A549 treated with AZD2906 at 1 μM for 4 hours (cell line): ENCODE measurements around the gene FCER2. TPM values are rescaled to one million over a fixed set of nuclear protein-coding genes. Genes with fewer than 3 reads are reported as not detected.

ENCODE experiments used
- total RNA-seq: library from RNA; stranded (reverse); fragments of 200-300 nt; extraction: Qiagen RNA extraction; gene quantifications from 5 replicates; pipeline ENCODE4 v1.2.3, GENCODE V29; 2022

The FCER2 gene
- not detected in 5 replicates for total RNA-seq

GRCh38 chr19:7701654-7702457, at the start of gene FCER2:
Gene FCER2 (minus strand): TSS chr19:7702131. CDS start chr19:7699760, 2,371 bp downstream.

GRCh38 chr19:7746903-7747884, 45.3 kb upstream of the FCER2 start, which contains the start of gene CD209:
Gene CD209 (minus strand): TSS chr19:7747534. CDS start chr19:7747511, 23 bp downstream.

GRCh38 chr19:7732045-7732444, 30.1 kb upstream of the FCER2 start, which contains the start of gene CLEC4G:
Gene CLEC4G (minus strand): TSS chr19:7732110. CDS start chr19:7732102, 8 bp downstream.

GRCh38 chr19:7680606-7681339, 21.2 kb downstream of the FCER2 start, which contains the start of gene TRAPPC5:
Gene TRAPPC5 (plus strand): TSS chr19:7680833. CDS start chr19:7682254, 1,421 bp downstream.

GRCh38 chr19:7676854-7677253, 25.1 kb downstream of the FCER2 start, which contains the start of gene MCEMP1:
Gene MCEMP1 (plus strand): TSS chr19:7677090. CDS start chr19:7677121, 31 bp downstream.

GRCh38 chr19:7668842-7669241, 33.1 kb downstream of the FCER2 start, which contains the start of gene RETN:
Gene RETN (plus strand): TSS chr19:7669049. CDS start chr19:7669327, 278 bp downstream.

Other genes starting within 250 kb of the FCER2 start
- gene PEX11G, start 213.1 kb downstream of the FCER2 start, total RNA-seq = 2.0 to 2.4 TPM (median 2.1 TPM) in 5 replicates
- 16.8 to 19.5 TPM (median 18.6 TPM) in 5 replicates for gene ZNF358, start 186.0 kb downstream of the FCER2 start, total RNA-seq
- 7.4 to 13.1 TPM (median 11.5 TPM) in 5 replicates for gene MCOLN1, start 179.5 kb downstream of the FCER2 start, total RNA-seq
- gene PNPLA6, start 166.4 kb downstream of the FCER2 start, total RNA-seq = 28.0 to 34.4 TPM (median 33.8 TPM) in 5 replicates
- gene CAMSAP3, start 106.3 kb downstream of the FCER2 start, total RNA-seq = 4.8 to 6.6 TPM (median 6.4 TPM) in 5 replicates
- gene XAB2, start 72.6 kb downstream of the FCER2 start, total RNA-seq = 23.5 to 28.2 TPM (median 27.6 TPM) in 5 replicates
- gene PET100, start 72.3 kb downstream of the FCER2 start, total RNA-seq = 47.0 to 60.6 TPM (median 52.7 TPM) in 5 replicates
- 0.23 TPM in 1 of 5 replicates, not detected in the others for gene PCP2, start 68.4 kb downstream of the FCER2 start, total RNA-seq
- 31.5 to 43.4 TPM (median 41.1 TPM) in 5 replicates for gene STXBP2, start 65.0 kb downstream of the FCER2 start, total RNA-seq
- not detected in 5 replicates for gene RETN, start 33.1 kb downstream of the FCER2 start, total RNA-seq
- gene MCEMP1, start 25.0 kb downstream of the FCER2 start, total RNA-seq = not detected in 5 replicates
- gene TRAPPC5, start 21.3 kb downstream of the FCER2 start, total RNA-seq = 38.4 to 108 TPM (median 106 TPM) in 5 replicates
- gene CLEC4G, start 30.0 kb upstream of the FCER2 start, total RNA-seq = not detected in 5 replicates
- gene CD209, start 45.4 kb upstream of the FCER2 start, total RNA-seq = not detected in 5 replicates
- gene CLEC4M, start 61.1 kb upstream of the FCER2 start, total RNA-seq = not detected in 5 replicates
- gene EVI5L, start 128.1 kb upstream of the FCER2 start, total RNA-seq = 1.3 to 1.9 TPM (median 1.5 TPM) in 5 replicates
- gene PRR36, start 172.3 kb upstream of the FCER2 start, total RNA-seq = 0.28 to 0.51 TPM (median 0.39 TPM) in 5 replicates
- 5.1 to 6.0 TPM (median 5.5 TPM) in 5 replicates for gene LRRC8E, start 186.4 kb upstream of the FCER2 start, total RNA-seq
- gene MAP2K7, start 201.7 kb upstream of the FCER2 start, total RNA-seq = 11.3 to 15.6 TPM (median 13.9 TPM) in 5 replicates
- gene TGFBR3L, start 212.7 kb upstream of the FCER2 start, total RNA-seq = 0.63 to 2.0 TPM (median 1.7 TPM) in 5 replicates
- 20.6 to 32.3 TPM (median 29.6 TPM) in 5 replicates for gene SNAPC2, start 218.2 kb upstream of the FCER2 start, total RNA-seq
- gene CTXN1, start 224.0 kb upstream of the FCER2 start, total RNA-seq = 8.2 to 23.4 TPM (median 22.0 TPM) in 5 replicates
- 26.1 to 31.2 TPM (median 27.4 TPM) in 5 replicates for gene TIMM44, start 241.5 kb upstream of the FCER2 start, total RNA-seq